Body of pancreas (tissue), 4 donors: ENCODE measurements around the gene KRTAP20-2. TPM values are rescaled to one million over a fixed set of nuclear protein-coding genes. Genes with fewer than 3 reads are reported as not detected.

Experiments used
- ATAC-seq: fragments of 150-250 bp; one replicate; pipeline ENCODE4 v1.9.1; 2016
- DNase-seq, 4 donors: peaks; one replicate each; pipeline ENCODE4 v3.0.0-alpha.2; 2019
- H3K27ac ChIP-seq, 4 donors: fragments of 200-600 bp; sonication (generic); 1 replicate in 3 of 4; 2 replicates in 1 of 4; pipeline versions ENCODE4 v1.5.1 to v1.6.1; 2016 to 2019; ENCODE audit warnings: mild to moderate bottlenecking in 1 of 4, mixed read lengths in 1 of 4, moderate library complexity in 1 of 4
- H3K27me3 ChIP-seq, 2 donors: fragments of 200-600 bp; sonication (generic); one replicate each; pipeline ENCODE4 v1.6.0; 2016; ENCODE audit warnings: mild to moderate bottlenecking in 1 of 2
- H3K36me3 ChIP-seq, 2 donors: fragments of 200-600 bp; sonication (generic); replicated peaks in 1 of 2; 2 replicates each; pipeline ENCODE4 v1.5.1; 2016; ENCODE audit warnings: low read depth in 2 of 2; ENCODE audit not compliant: insufficient read depth in 1 of 2
- H3K4me1 ChIP-seq: fragments of 200-600 bp; sonication (generic); one replicate; pipeline ENCODE4 v1.6.0; 2016
- H3K4me3 ChIP-seq, 2 donors: fragments of 200-600 bp; sonication (generic); 1 replicate in 1 of 2; 2 replicates in 1 of 2; pipeline ENCODE4 v1.5.1; 2016 to 2019
- H3K9me3 ChIP-seq, 3 donors: fragments of 200-600 bp; sonication (generic); 1 replicate in 2 of 3; 2 replicates in 1 of 3; pipeline ENCODE4 v1.5.1; 2016
- POLR2A ChIP-seq, 3 donors: fragments of 450-650 bp; IDR thresholded peaks; one replicate each; pipeline ENCODE4 v1.6.1; 2016; ENCODE audit warnings: antibody characterized with exemption in 3 of 3, mild to moderate bottlenecking in 2 of 3
- WGBS, 2 donors: methylation state at CpG; one replicate each; pipeline ENCODE4 v1.1.5; 2017; 5-methylcytosine and 5-hydroxymethylcytosine counted together
- intact Hi-C: fragments of 100-400 bp; cut with DNase I; formaldehyde crosslinking; loops from one replicate; pipeline ENCODE4 v1.15.1; 2023
- total RNA-seq, 2 donors: library from RNA; depleted of rRNA; stranded (reverse); fragments of >200 nt; gene quantifications; one replicate each; pipeline ENCODE4 v1.1.0, GENCODE V29; 2016
- TF ChIP-seq, protein P1 (sequence below), 7 experiments: fragments of 450-650 bp in 4 of 7; fragments of 200-600 bp in 3 of 7; sonication (generic) in 3 of 7; IDR thresholded peaks; one replicate each; pipeline ENCODE4 v1.5.1; 2016 to 2019; ENCODE audit warnings: antibody characterized with exemption in 7 of 7

Gene KRTAP20-2
- not detected for total RNA-seq

DNA sequence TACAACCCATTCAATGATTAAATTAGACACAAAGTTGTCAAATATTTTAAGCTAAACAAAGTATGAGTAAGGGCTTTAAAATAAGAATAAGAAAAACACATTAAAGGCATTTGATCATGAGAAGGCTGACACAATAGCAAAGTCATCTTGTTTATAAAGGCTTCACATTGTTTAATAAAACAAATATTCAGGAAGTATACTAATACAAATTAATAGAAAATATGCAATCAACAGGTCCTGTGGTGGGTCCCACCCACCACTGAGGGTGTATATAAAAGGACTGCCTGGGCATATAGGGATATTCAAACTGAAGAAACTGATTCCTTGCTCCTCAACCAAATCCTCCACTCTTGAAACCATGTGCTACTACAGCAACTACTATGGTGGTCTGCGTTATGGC is at the start of gene KRTAP20-2:
TSS of gene KRTAP20-2 (plus strand) at position 301 of the 400 bp plus-strand sequence. CDS start at position 359, 58 bp downstream.
- Histone ChIP-seq H3K36me3 (no peaks in the 10 kb centered on the region), H3K9me3 (no peaks in the 10 kb centered on the region), H3K4me1 (no peaks in the 10 kb centered on the region), H3K27me3 (no peaks in the 10 kb centered on the region), H3K4me3 (no peak within 1 kb of the TSS), H3K27ac (no peak within 1 kb of the TSS)
- WGBS, 2 donors = 82 to 85% methylated on average over 1 of the region's 1 CpG
- no peak for TF ChIP-seq POLR2A (IDR thresholded peaks at IDR 0.05)
- TF ChIP-seq, protein P1, sequence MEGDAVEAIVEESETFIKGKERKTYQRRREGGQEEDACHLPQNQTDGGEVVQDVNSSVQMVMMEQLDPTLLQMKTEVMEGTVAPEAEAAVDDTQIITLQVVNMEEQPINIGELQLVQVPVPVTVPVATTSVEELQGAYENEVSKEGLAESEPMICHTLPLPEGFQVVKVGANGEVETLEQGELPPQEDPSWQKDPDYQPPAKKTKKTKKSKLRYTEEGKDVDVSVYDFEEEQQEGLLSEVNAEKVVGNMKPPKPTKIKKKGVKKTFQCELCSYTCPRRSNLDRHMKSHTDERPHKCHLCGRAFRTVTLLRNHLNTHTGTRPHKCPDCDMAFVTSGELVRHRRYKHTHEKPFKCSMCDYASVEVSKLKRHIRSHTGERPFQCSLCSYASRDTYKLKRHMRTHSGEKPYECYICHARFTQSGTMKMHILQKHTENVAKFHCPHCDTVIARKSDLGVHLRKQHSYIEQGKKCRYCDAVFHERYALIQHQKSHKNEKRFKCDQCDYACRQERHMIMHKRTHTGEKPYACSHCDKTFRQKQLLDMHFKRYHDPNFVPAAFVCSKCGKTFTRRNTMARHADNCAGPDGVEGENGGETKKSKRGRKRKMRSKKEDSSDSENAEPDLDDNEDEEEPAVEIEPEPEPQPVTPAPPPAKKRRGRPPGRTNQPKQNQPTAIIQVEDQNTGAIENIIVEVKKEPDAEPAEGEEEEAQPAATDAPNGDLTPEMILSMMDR (IDR thresholded peaks at IDR 0.05) = no peak
- intact Hi-C loops = no loop called here
- no peak for ATAC-seq
- no peak for DNase-seq

DNA sequence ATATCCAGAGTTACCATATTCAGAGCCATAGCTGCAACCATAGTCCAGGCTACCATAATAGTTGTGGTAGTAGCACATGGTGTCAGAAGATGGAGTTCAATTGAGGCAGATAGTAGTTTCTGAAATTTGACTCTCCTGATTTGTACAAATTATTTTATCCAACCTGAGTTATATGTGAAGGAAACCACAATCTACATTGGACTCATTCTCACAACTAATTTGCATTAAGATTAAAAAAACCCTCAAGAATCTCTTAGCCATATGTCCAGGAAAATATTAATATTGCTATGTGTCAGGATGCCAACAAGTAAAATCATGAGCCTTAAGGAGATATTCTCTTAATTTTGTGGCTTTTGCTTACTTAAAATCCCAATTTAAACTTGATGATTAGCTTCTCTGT is 44.7 kb upstream of the KRTAP20-2 start, which contains the start of gene KRTAP22-2:
TSS of gene KRTAP22-2 (minus strand) at position 101 of the 400 bp plus-strand sequence.
- Histone ChIP-seq H3K9me3 (no peaks in the 10 kb centered on the region), H3K27me3 (no peaks in the 10 kb centered on the region), H3K36me3 (no peaks in the 10 kb centered on the region), H3K4me3 (no peak within 1 kb of the TSS), H3K27ac (no peak within 1 kb of the TSS), H3K4me1 (no peaks in the 10 kb centered on the region)
- DNase-seq = no peak
- no peak for ATAC-seq
- TF ChIP-seq, protein P1 (IDR thresholded peaks at IDR 0.05) = no peak
- no peak for TF ChIP-seq POLR2A (IDR thresholded peaks at IDR 0.05)
- intact Hi-C loops = no loop called here

DNA sequence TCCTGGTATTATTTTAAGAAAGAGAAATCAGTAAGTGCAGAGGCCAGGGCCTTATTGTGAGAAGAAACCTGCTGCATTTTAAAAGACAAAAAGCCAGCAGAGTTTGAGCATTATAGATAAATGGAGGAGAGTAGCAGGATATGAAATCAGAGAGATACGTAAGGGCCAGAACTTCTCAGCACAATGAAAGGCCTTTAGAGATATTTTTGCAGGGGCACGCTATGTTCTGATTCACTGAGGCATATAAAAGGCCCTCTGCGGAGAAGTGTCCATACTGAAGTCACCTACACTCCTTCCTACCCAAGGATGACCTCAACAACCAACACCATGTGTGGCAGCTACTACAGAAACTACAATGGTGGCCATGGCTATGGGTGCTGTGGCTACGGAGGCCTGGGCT is 42.9 kb upstream of the KRTAP20-2 start, which contains the start of gene KRTAP6-3:
TSS of gene KRTAP6-3 (plus strand) at position 301 of the 400 bp plus-strand sequence. CDS start at position 307, 6 bp downstream.
- no peaks in the 10 kb centered on the region for H3K36me3 ChIP-seq
- no peaks in the 10 kb centered on the region for H3K9me3 ChIP-seq
- intact Hi-C loops = no loop called here
- no peaks in the 10 kb centered on the region for H3K27me3 ChIP-seq
- DNase-seq = no peak
- no peak for ATAC-seq
- no peak within 1 kb of the TSS for H3K4me3 ChIP-seq
- 84 to 91% methylated on average over 4 of the region's 4 CpGs for WGBS, 2 donors
- no peaks in the 10 kb centered on the region for H3K4me1 ChIP-seq
- TF ChIP-seq, protein P1 (IDR thresholded peaks at IDR 0.05) = no peak
- TF ChIP-seq POLR2A (IDR thresholded peaks at IDR 0.05) = no peak
- H3K27ac ChIP-seq = no peak within 1 kb of the TSS

DNA sequence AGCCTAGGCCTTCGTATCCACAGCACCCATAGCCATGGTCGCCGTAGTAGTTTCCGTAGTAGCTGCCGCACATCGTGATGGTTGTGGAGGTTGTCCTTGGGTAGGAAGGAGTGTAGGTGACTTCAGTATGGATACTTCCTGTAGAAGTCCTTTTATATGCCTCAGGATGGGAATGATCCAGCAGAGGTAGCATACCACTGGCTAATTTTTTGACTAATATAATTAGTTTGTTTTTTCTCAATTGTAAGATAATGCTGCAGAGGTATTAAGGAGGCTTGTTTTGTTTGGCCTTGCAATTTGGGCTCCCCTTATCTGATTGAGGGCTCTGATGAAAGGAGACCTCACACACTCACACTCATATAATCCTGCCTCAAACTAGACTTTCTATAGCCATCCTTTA is 36.2 kb upstream of the KRTAP20-2 start, which contains the start of gene KRTAP6-2:
TSS of gene KRTAP6-2 (minus strand) at position 101 of the 400 bp plus-strand sequence. CDS start at position 73, 28 bp downstream.
- Histone ChIP-seq H3K36me3 (no peaks in the 10 kb centered on the region), H3K4me3 (no peak within 1 kb of the TSS), H3K9me3 (no peaks in the 10 kb centered on the region), H3K4me1 (no peaks in the 10 kb centered on the region), H3K27me3 (no peaks in the 10 kb centered on the region), H3K27ac (no peak within 1 kb of the TSS)
- TF ChIP-seq POLR2A (IDR thresholded peaks at IDR 0.05) = no peak
- TF ChIP-seq, protein P1 (IDR thresholded peaks at IDR 0.05) = no peak
- DNase-seq = no peak
- no peak for ATAC-seq
- intact Hi-C loops = no loop called here
- WGBS, 2 donors = 82 to 93% methylated on average over 6 of the region's 6 CpGs

DNA sequence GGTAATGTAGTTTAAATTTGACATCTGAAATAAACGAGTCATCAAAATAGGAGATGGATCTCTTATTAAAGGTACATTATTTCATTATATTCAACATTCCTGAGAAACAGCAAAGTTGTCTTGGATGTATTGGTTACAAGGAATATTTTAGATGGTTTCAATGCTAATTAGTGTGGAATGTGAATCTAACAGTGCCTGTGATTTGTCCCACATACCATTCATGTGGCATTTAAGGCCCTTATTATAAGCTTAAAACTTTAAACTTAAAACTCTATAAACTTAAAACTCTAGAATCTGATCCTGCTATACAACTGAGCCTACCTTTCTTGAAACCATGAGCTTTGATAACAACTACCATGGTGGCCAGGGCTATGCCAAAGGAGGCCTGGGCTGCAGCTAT is 34.2 kb upstream of the KRTAP20-2 start, which contains the start of gene KRTAP22-1:
TSS of gene KRTAP22-1 (plus strand) at position 301 of the 400 bp plus-strand sequence.
- Histone ChIP-seq H3K36me3 (no peaks in the 10 kb centered on the region), H3K4me1 (no peaks in the 10 kb centered on the region), H3K27me3 (no peaks in the 10 kb centered on the region), H3K9me3 (no peaks in the 10 kb centered on the region), H3K27ac (no peak within 1 kb of the TSS), H3K4me3 (no peak within 1 kb of the TSS)
- no peak for TF ChIP-seq POLR2A (IDR thresholded peaks at IDR 0.05)
- TF ChIP-seq, protein P1 (IDR thresholded peaks at IDR 0.05) = no peak
- DNase-seq = no peak
- ATAC-seq = no peak
- intact Hi-C loops = no loop called here
- 0 to 41% methylated on average over 1 of the region's 1 CpG for WGBS, 2 donors
